Esophagus muscularis mucosa (tissue), 4 donors: Measurements from ENCODE around the gene CHD1L. TPM values are rescaled to one million over a fixed set of nuclear protein-coding genes. Genes with fewer than 3 reads are reported as not detected.

ENCODE experiments used
- DNase-seq: peaks from one replicate; pipeline ENCODE4 v3.0.0-alpha.2; 2017; ENCODE audit errors: extremely low spot score
- H3K27ac ChIP-seq, 4 donors: fragments of 200-600 bp; sonication (generic); replicated peaks in 1 of 4; 1 replicate in 3 of 4; 2 replicates in 1 of 4; pipeline ENCODE4 v1.5.1; 2016 to 2019; ENCODE audit warnings: mild to moderate bottlenecking in 1 of 4
- H3K27me3 ChIP-seq, 4 donors: fragments of 200-600 bp; sonication (generic); one replicate each; pipeline versions ENCODE4 v1.5.1 to v1.6.0; 2016 to 2019
- H3K36me3 ChIP-seq, 4 donors: fragments of 200-600 bp; sonication (generic); one replicate each; pipeline ENCODE4 v1.5.1; 2016 to 2019
- H3K4me1 ChIP-seq, 4 donors: fragments of 200-600 bp; sonication (generic); one replicate each; pipeline ENCODE4 v1.5.1; 2016 to 2019
- H3K4me3 ChIP-seq, 4 donors: fragments of 200-600 bp; sonication (generic); 1 replicate in 2 of 4; 2 replicates in 2 of 4; pipeline ENCODE4 v1.5.1; 2016 to 2019; ENCODE audit warnings: mild to moderate bottlenecking in 4 of 4, moderate library complexity in 1 of 4
- H3K9me3 ChIP-seq, 4 donors: fragments of 200-600 bp; sonication (generic); 1 replicate in 3 of 4; 2 replicates in 1 of 4; pipeline ENCODE4 v1.5.1; 2016 to 2019
- EP300 ChIP-seq: sonication (generic); formaldehyde crosslinking; IDR thresholded peaks from one replicate; pipeline ENCODE4 v1.6.1; 2017; ENCODE audit warnings: antibody characterized with exemption
- POLR2A ChIP-seq: fragments of 450-650 bp; IDR thresholded peaks from one replicate; pipeline ENCODE4 v1.6.1; 2017; ENCODE audit warnings: antibody characterized with exemption, moderate library complexity, mild to moderate bottlenecking, low read depth
- POLR2AphosphoS5 ChIP-seq, 2 donors: sonication (generic); formaldehyde crosslinking; IDR thresholded peaks; one replicate each; pipeline ENCODE4 v1.6.1; 2017; ENCODE audit warnings: antibody characterized with exemption in 2 of 2
- WGBS: methylation state at CpG from one replicate; pipeline ENCODE4 v1.1.5; 2018; 5-methylcytosine and 5-hydroxymethylcytosine counted together
- intact Hi-C: fragments of 100-400 bp; cut with DNase I; formaldehyde crosslinking; loops from one replicate; pipeline ENCODE4 v1.15.1; 2023
- total RNA-seq, 4 donors: library from RNA; depleted of rRNA; stranded (reverse); fragments of >200 nt; gene quantifications; one replicate each; pipeline versions ENCODE4 v1.1.0 to v1.2.1, GENCODE V29; 2016
- TF ChIP-seq, protein P1 (sequence below), 3 experiments: fragments of 200-600 bp in 2 of 3; fragments of 450-650 bp in 1 of 3; sonication (generic) in 2 of 3; IDR thresholded peaks; one replicate each; pipeline ENCODE4 v1.5.1; 2017 to 2019; ENCODE audit warnings: antibody characterized with exemption in 3 of 3, mild to moderate bottlenecking in 2 of 3, moderate library complexity in 1 of 3

CHD1L gene
- total RNA-seq, 4 donors from 2014 or later, result 13.9 to 18.8 (median 18.2) TPM

- no peak for TF ChIP-seq POLR2A
- intact Hi-C loops, result no loop called here
- H3K9me3 ChIP-seq, result no peaks in the 10 kb centered on the region
- H3K27ac ChIP-seq, result no peak overlapping the region
- no peaks in the 10 kb centered on the region for H3K4me1 ChIP-seq
- H3K4me3 ChIP-seq, result no peak overlapping the region
- H3K27me3 ChIP-seq, result no peaks in the 10 kb centered on the region
- H3K36me3 ChIP-seq, result peaks cover 0 to 10% (median 3%) of the 10 kb centered on the region in 4 donors
- WGBS, result 85% methylated on average over 3 of the region's 3 CpGs
- no peak for DNase-seq
These were observed 38.4 kb upstream of the CHD1L start for GRCh38 chr1:147204080-147204479.

- Histone ChIP-seq H3K36me3 (peaks cover 0 to 17% (median 6%) of the 10 kb centered on the region in 4 donors), H3K4me3 (no peak overlapping the region), H3K27me3 (no peaks in the 10 kb centered on the region), H3K4me1 (no peaks in the 10 kb centered on the region), H3K9me3 (no peaks in the 10 kb centered on the region), H3K27ac (no peak overlapping the region)
- no peak for DNase-seq
- WGBS, result 84% methylated on average over 1 of the region's 1 CpG
- no peak for TF ChIP-seq POLR2AphosphoS5 (IDR thresholded peaks at IDR 0.05)
- TF ChIP-seq EP300, result no peak
- no peak for TF ChIP-seq POLR2A
- TF ChIP-seq, protein P1, sequence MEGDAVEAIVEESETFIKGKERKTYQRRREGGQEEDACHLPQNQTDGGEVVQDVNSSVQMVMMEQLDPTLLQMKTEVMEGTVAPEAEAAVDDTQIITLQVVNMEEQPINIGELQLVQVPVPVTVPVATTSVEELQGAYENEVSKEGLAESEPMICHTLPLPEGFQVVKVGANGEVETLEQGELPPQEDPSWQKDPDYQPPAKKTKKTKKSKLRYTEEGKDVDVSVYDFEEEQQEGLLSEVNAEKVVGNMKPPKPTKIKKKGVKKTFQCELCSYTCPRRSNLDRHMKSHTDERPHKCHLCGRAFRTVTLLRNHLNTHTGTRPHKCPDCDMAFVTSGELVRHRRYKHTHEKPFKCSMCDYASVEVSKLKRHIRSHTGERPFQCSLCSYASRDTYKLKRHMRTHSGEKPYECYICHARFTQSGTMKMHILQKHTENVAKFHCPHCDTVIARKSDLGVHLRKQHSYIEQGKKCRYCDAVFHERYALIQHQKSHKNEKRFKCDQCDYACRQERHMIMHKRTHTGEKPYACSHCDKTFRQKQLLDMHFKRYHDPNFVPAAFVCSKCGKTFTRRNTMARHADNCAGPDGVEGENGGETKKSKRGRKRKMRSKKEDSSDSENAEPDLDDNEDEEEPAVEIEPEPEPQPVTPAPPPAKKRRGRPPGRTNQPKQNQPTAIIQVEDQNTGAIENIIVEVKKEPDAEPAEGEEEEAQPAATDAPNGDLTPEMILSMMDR (IDR thresholded peaks at IDR 0.05), result no peak
- intact Hi-C loops, result no loop called here
These were observed 35.3 kb upstream of the CHD1L start for GRCh38 chr1:147207192-147207591.

GRCh38 chr1:147208619-147209018 is 33.9 kb upstream of the CHD1L start:
- no peak overlapping the region for H3K4me3 ChIP-seq
- peaks cover 0 to 19% (median 6%) of the 10 kb centered on the region in 4 donors for H3K36me3 ChIP-seq
- no peak overlapping the region for H3K27ac ChIP-seq
- no peak for DNase-seq
- 92% methylated on average over 7 of the region's 7 CpGs for WGBS
- no peaks in the 10 kb centered on the region for H3K4me1 ChIP-seq
- TF ChIP-seq, protein P1 (IDR thresholded peaks at IDR 0.05), result no peak
- no peaks in the 10 kb centered on the region for H3K27me3 ChIP-seq
- intact Hi-C loops, result no loop called here
- H3K9me3 ChIP-seq, result no peaks in the 10 kb centered on the region

- no peak for DNase-seq
- intact Hi-C loops, result no loop called here
- Histone ChIP-seq H3K27ac (no peak overlapping the region), H3K27me3 (no peaks in the 10 kb centered on the region), H3K36me3 (peaks cover 0 to 14% (median 3%) of the 10 kb centered on the region in 4 donors), H3K4me3 (no peak overlapping the region), H3K9me3 (no peaks in the 10 kb centered on the region), H3K4me1 (peaks cover 0 to 8% (median 3%) of the 10 kb centered on the region in 4 donors)
- TF ChIP-seq, protein P1 (IDR thresholded peaks at IDR 0.05), result no peak
- TF ChIP-seq POLR2AphosphoS5 (IDR thresholded peaks at IDR 0.05) (no peak), EP300 (no peak), POLR2A (no peak)
- 88% methylated on average over 3 of the region's 3 CpGs for WGBS
These were observed 32.4 kb upstream of the CHD1L start for GRCh38 chr1:147209825-147210821.

- DNase-seq, result no peak
- Histone ChIP-seq H3K4me3 (no peak overlapping the region), H3K9me3 (no peaks in the 10 kb centered on the region), H3K4me1 (peaks cover 0 to 8% (median 3%) of the 10 kb centered on the region in 4 donors), H3K27me3 (no peaks in the 10 kb centered on the region), H3K27ac (no peak overlapping the region), H3K36me3 (peaks cover 0 to 14% (median 3%) of the 10 kb centered on the region in 4 donors)
- intact Hi-C loops, result no loop called here
- 89% methylated on average over 2 of the region's 2 CpGs for WGBS
- TF ChIP-seq EP300 (no peak), POLR2AphosphoS5 (IDR thresholded peaks at IDR 0.05) (no peak), POLR2A (no peak)
- TF ChIP-seq, protein P1 (IDR thresholded peaks at IDR 0.05), result no peak
These were observed 31.5 kb upstream of the CHD1L start for GRCh38 chr1:147210987-147211386.
